ENCODE results near the gene EIF5AL1.
"Not testable (repeated sequence)": the region's sequence is repeated elsewhere in the genome, so short reads cannot be mapped to it uniquely, and the experiment has no call there.

EIF5AL1 gene

GRCh38 chr10:79511891-79512583 is at the start of gene EIF5AL1:
Gene EIF5AL1, plus strand, starts transcription at chr10:79512533. Its CDS starts 117 bp downstream, at chr10:79512650.
- DNase-seq = not testable (repeated sequence)

DNA sequence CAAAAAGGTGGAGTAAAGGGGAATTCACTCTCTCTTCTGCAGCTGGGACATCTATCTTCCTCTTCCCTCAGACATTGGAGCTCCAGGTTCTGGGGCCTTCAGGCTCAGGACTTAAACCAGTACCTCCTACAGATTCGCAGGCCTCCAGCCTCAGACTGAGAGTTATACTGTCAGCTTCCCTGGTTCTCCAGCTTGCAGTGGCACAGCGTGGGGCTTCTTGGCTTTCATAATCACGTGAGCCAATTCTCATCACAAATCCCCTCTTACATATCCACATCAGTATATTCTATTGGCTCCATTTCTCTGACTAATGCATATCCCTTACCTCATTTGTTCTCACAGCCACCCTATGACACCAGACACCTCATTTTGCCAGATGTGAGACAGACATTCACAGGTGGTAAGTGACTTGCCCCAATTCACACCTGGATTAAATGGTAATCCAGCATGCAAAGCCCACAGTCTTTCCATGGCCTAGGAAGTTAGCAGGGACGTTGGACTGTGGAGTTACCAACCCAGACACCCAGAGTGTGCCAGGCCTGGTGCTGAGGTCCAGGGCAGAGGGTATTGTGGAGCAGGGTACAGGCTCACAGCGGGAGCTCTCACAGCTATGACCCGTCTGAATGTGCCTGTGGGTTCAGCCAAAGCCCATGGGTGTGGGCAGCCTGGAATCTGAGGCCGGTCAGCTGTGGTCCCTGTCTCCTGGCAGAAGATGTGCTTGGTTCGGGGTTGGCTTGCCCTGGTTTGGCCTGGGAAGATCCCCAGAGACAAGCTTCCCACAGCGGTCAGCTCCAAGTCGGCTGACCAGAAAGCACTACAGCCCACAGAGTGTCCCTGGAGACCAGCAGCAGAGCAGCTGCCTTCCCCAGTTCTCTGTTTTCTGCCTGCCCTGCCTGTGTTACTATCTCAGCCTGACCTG is 48.5 kb upstream of the EIF5AL1 start:
- no peak for DNase-seq

- no peak for DNase-seq
These were observed 47.0 kb upstream of the EIF5AL1 start for GRCh38 chr10:79465341-79465740.

DNA sequence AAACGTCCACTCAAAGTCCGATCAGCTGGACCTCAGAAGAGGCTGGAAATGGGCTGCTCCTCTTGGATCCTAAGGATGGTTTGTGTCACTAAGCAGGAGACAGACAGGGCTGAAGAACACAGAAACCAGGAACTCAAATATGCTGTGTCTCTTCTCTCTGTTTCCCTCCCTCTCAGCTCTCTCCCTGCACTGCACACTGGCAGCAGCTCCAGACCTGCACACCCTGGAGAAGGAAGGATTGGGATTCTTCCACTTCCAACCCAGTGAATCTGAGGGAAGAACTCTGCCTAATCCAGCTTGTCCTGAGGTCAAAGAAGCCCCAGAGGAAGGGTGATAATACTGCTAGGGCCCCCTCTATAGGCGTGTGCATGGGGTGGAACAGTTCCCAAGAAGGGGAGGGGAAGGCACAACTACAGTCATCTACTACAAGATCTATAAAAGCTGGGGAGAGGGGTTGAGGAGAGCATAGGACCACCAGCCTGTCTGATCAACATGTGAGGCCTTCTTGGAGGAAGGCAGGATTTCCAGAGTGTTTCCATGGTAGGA is 44.2 kb upstream of the EIF5AL1 start:
- no peak for DNase-seq

- no peak for DNase-seq
These were observed 43.3 kb upstream of the EIF5AL1 start for GRCh38 chr10:79468841-79469585.

- no peak for DNase-seq
These were observed 42.2 kb upstream of the EIF5AL1 start for GRCh38 chr10:79470096-79470495.

DNA sequence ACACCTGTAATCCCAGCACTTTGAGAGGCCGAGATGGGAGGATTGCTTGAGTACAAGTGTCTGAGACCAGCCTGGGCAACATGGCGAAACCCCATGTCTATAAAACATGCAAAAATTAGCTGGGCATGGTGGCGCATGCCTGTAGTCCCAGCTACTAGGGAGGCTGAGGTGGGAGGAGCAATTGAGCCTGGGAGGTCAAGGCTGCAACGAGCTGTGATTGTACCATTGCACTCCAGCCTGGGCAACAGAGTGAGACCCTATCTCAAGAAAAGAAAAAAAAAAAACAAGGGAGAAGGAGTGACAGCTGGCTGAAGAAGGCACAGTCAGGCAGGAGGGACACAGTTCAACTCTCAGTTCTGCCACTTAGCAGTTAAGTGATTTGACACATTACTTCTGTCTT is 40.6 kb upstream of the EIF5AL1 start:
- no peak for DNase-seq

- no peak for DNase-seq
These were observed 39.9 kb upstream of the EIF5AL1 start for GRCh38 chr10:79472449-79472848.

- DNase-seq = no peak
These were observed 39.4 kb upstream of the EIF5AL1 start for GRCh38 chr10:79472951-79473350.

GRCh38 chr10:79473496-79474095 is 38.7 kb upstream of the EIF5AL1 start:
- no peak for DNase-seq

DNA sequence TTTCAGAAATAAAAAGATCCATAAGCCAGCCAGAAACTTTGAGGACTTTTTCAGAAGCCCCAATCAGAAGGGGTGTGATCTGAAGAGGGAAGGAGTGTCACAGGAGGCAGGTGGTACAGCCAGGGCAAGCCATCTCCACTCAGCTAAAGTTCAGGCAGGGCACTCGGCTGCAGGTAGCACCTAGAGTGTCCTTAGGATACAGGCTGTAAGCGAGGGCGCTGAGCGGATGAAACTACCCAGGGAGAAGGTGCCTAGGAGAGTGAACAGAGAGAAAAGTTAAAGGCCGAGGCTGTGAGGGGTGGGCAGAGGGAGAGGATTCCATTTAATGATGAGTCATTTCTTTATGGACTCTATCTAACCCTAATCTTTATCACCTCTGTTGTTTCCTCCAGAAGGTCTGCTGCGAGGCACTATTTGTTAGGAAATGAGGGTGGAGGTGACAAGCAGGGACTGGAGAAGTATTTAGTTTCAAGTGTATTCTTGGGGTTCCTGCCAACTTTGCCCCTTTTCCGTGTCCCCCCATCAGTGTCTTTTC is 37.1 kb upstream of the EIF5AL1 start:
- DNase-seq = no peak

GRCh38 chr10:79475877-79476276 is 36.5 kb upstream of the EIF5AL1 start:
- DNase-seq = no peak

- no peak for DNase-seq
These were observed 35.7 kb upstream of the EIF5AL1 start for GRCh38 chr10:79476645-79477044.

DNA sequence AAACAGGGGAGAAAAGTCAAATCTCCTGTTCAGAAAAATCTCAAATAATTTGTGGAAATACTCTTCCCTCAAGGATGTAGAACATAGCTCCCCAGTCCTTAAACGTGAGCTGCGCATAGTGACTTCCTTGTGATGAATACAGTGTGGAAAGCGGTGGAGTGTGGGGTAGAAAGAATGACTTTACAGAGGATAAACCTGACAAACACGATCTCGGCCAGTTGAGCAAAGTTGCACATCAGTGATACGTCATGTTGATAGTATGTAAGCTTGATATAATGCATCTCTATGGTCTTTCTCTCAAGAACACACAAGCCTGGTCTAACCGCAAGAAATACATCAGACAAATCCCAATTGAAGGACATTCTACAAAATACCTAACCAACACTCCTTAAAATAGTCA is 34.9 kb upstream of the EIF5AL1 start:
- DNase-seq = no peak

GRCh38 chr10:79479283-79479909 is 32.9 kb upstream of the EIF5AL1 start:
- no peak for DNase-seq

DNA sequence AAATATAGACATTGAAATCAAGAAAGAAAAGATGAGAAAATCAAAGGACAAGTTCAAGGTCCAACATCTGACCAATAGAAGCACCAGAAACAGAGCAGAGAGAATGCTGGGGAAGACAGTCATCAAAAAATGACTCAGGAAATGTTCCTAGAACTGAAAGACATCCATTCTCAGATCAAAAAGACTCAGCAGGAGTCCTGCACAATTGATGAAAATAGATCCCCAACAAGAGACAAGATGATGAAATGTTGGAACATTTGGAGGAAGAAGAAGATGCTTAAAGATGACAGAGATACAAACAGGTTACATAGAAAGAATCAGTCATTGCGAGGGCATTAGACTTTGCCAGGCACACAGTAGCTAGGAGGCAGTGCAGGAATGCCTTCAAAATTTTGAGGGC is 30.0 kb upstream of the EIF5AL1 start:
- no peak for DNase-seq

DNA sequence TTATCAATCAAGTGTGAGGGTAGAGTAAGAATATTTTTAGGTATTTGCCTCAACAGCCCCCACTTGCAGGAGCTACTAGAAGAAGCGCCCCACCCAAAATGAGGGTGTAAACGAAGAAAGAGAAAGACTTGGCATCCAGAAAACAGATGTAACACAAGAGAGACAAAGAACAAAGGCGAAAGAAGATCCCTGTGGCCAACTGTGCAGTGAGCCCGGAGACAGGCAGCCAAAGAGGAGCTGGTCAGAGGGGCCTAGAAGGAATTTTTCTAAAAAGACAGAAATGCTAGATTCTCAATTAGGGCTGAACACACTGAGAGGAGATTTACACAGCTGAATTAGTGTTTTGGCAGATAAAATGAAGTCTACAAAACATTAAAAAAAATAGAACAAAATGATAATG is 29.6 kb upstream of the EIF5AL1 start:
- no peak for DNase-seq

DNA sequence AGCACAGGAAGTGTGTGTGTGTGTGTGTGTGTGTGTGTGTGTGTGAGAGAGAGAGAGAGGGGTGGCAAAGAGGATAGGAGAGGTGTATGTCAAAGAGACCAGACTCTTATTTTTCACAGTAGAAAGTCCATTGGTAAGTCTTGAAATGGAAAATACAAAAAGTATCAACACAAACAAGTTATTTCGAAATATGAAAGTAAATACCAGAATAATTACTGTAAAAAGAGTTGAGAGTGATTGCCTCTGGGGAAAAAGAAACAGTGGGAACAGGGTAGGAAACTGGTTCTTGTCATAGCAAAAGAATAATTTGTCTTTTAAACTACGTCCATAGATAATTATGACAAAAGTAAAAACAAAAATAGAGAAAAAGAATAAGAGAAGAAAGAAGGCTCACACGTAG is 29.0 kb upstream of the EIF5AL1 start:
- no peak for DNase-seq

DNA sequence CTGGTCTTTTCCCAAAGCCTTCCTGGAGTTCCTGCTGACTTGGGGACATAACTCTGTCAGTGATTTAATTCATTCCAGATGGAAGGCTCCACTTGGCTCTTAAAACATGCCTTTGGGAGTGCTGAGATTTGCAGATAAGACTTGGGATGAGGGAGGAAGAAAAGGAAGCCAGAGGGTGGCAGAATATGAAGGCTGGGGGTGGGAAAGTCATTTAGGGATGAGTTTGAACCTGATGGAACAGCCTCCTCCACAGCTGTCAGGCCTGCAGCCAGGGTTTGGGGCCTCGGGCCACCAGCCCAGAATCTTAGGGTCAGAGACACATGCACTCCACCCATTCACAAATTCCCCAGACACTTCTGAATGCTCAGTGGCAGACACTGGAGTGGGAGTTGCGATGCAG is 28.4 kb upstream of the EIF5AL1 start:
- no peak for DNase-seq

GRCh38 chr10:79484476-79484875 is 27.9 kb upstream of the EIF5AL1 start:
- no peak for DNase-seq

- peak; percentile 20 to 29 for DNase-seq
These were observed 24.8 kb upstream of the EIF5AL1 start for GRCh38 chr10:79487296-79488194.

Data from CD4-positive, alpha-beta T cell treated with Interleukin-1 beta for 1 hour (primary cell).